Kidney tubule cell (primary cell): Measurements from ENCODE around the gene AP5M1.
A peak's percentile ranks its signal among the peaks of the same experiment; 100 is the strongest.
"Not testable (repeated sequence)": the region's sequence is repeated elsewhere in the genome, so short reads cannot be mapped to it uniquely, and the experiment has no call there.

Experiments used
- DNase-seq: peaks from one replicate; pipeline ENCODE4 v3.0.0-alpha.2; 2018; ENCODE audit warnings: low spot score

Gene AP5M1

GRCh38 chr14:57291692-57292647 lies 23.2 kb downstream of the AP5M1 start:
- no peak for DNase-seq

GRCh38 chr14:57293866-57294837 lies 25.4 kb downstream of the AP5M1 start:
- no peak for DNase-seq

GRCh38 chr14:57295239-57295638 lies 26.5 kb downstream of the AP5M1 start:
- peak; percentile 18 for DNase-seq

- DNase-seq: no peak
These were observed 29.1 kb downstream of the AP5M1 start for GRCh38 chr14:57297852-57298251.

GRCh38 chr14:57299511-57299910 lies 30.7 kb downstream of the AP5M1 start:
- no peak for DNase-seq

- peak; percentile 9 for DNase-seq
These were observed 34.1 kb downstream of the AP5M1 start for GRCh38 chr14:57302883-57303282.

- no peak for DNase-seq
These were observed 45.8 kb downstream of the AP5M1 start for GRCh38 chr14:57314396-57315089.

GRCh38 chr14:57317248-57317833 lies 48.6 kb downstream of the AP5M1 start:
- peak; percentile 83 for DNase-seq

- no peak for DNase-seq
These were observed 50.9 kb downstream of the AP5M1 start for GRCh38 chr14:57319636-57320192.

- DNase-seq: no peak
These were observed 55.0 kb downstream of the AP5M1 start for GRCh38 chr14:57323721-57324120.

GRCh38 chr14:57326253-57326652 lies 57.5 kb downstream of the AP5M1 start:
- DNase-seq: no peak

- no peak for DNase-seq
These were observed 61.1 kb downstream of the AP5M1 start for GRCh38 chr14:57329833-57330232.

- DNase-seq: not testable (repeated sequence)
These were observed 63.7 kb downstream of the AP5M1 start for GRCh38 chr14:57332475-57332874.

- not testable (repeated sequence) for DNase-seq
These were observed 65.0 kb downstream of the AP5M1 start for GRCh38 chr14:57333726-57334125.

- not testable (repeated sequence) for DNase-seq
These were observed 75.0 kb downstream of the AP5M1 start for GRCh38 chr14:57343545-57344297.

GRCh38 chr14:57345106-57345505 lies 76.3 kb downstream of the AP5M1 start:
- no peak for DNase-seq

- no peak for DNase-seq
These were observed 78.0 kb downstream of the AP5M1 start for GRCh38 chr14:57346741-57347140.
